B cell (primary cell): ENCODE data around the gene RHOBTB1.

Source experiments
- CTCF ChIP-seq: fragments of 200-600 bp; IDR thresholded peaks from one replicate; pipeline ENCODE4 v1.8.0; 2022; ENCODE audit warnings: antibody characterized with exemption, mild to moderate bottlenecking
- EZH2 ChIP-seq: IDR thresholded peaks from 2 replicates; pipeline ENCODE4 v1.6.1; 2012; ENCODE audit warnings: borderline replicate concordance, low read depth, mild to moderate bottlenecking, moderate library complexity, low read length; ENCODE audit not compliant: insufficient read depth, poor library complexity, severe bottlenecking

- TF ChIP-seq CTCF (no peak), EZH2 (no peak)
Observed at GRCh38 chr10:60856405-60856804, 87.6 kb downstream of the RHOBTB1 start.
